HK-2 (cell line): ENCODE results near the gene RALGPS1.

ENCODE experiments used
- DNase-seq: peaks from one replicate; pipeline ENCODE4 v3.0.0-alpha.2; 2018; ENCODE audit not compliant: unreplicated experiment

Gene RALGPS1

DNA sequence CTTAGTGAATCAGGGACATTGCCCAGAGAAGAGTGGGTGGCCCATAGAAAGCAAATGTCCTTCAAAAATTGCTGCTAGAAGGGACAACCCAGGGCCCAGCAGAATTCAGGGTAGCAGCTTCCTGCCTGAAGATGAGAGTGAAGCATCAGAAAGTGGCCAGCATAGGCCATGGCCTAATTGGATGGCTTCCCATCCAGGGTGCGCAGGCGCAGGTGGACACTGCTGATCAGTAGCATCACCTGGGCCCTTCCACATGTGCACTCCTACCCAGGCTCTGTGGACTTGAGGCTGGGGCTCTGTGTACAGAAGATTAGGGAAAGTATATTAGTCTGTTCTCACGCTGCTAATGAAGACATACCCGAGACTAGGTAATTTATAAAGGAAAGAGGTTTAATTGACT is 291.4 kb downstream of the RALGPS1 start:
- no peak for DNase-seq

DNA sequence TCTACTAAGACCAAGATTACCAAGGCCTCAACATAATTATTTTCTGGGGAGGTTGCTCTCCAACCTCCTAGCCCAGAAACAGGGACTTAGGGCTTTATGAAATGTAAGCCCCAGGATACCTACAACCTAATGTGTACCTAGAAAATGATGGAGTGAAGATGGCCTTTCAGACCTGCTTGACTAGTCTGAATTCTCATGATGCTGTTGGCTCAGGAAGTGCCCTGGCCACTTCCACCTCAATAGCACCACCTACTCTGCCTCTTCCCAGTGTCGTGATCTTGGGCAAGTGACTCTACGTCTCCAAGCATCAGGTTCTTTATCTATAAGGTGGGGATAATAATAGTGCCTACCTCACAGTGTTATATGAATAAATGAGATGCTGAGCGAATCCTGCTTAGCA is 292.1 kb downstream of the RALGPS1 start:
- no peak for DNase-seq

DNA sequence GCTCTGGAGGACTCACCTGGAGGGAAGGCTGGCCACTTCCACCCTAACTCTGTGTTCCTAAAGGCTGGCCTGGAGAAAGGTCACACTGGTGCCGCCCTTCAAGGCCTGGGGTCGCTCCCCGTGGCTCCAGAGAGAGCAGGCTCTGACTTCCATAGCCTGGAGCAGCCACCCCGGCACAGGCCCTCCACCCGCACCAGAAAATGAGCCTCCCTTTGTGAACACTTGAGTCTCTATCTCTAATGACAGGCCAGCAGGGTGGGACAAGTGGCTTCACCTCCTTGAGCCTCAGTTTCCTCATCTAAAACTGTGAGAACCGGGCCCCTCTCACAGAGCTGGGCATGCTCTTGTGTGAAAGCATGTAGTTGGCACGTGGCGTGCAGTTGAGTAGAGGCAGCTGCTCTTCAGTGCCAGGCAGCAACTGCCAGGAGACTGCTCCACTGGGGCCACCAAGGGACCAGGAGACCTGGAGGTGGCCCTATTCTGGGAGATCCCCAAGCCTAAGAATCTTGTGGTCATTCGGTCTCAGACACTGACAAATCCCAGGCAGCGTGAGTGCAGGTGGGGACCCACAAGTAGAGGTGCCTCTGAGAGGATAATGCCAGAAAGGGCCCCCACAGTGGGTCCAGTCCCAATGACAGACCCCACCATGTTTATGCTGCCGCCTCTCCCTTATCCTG is 293.3 kb downstream of the RALGPS1 start:
- DNase-seq = no peak

DNA sequence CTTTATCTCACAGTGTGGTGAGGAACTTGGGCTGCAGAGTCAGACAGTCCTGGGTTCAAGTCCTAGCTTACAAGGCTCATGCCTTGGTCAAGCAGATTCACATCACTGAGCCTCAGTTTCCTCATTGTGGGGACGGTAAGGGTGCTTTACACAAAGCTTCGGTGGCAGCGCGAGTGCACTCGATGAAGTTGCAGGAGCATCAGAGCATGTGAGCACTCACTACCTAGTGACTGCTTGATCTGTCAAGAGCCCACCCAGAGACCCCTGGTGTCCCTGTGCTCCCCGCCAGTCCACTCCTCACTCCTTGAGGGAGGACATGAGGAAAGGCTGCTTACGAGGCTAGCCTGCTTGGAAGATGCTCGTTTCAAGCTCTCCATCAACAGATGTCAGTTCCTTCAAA is 293.8 kb downstream of the RALGPS1 start:
- no peak for DNase-seq

DNA sequence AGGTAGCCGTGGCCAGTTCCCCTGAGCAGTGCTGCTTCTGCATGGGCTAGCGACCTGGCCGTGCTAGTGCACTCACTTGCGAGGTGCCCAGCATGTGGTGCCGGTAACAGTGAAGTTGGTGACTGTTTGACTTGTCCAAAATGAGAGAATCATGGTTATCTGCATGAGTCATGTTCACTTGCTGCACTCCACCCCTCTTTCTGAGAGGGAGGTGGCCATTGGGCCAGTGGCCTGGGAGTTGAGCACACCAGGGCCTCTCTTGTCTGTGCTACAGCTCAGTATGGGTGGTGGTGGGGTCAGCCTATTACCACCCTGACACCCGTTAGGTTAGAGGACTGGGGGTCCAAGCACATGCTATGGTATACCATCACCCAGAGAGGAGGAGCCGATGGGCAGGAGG is 294.6 kb downstream of the RALGPS1 start:
- DNase-seq = no peak

DNA sequence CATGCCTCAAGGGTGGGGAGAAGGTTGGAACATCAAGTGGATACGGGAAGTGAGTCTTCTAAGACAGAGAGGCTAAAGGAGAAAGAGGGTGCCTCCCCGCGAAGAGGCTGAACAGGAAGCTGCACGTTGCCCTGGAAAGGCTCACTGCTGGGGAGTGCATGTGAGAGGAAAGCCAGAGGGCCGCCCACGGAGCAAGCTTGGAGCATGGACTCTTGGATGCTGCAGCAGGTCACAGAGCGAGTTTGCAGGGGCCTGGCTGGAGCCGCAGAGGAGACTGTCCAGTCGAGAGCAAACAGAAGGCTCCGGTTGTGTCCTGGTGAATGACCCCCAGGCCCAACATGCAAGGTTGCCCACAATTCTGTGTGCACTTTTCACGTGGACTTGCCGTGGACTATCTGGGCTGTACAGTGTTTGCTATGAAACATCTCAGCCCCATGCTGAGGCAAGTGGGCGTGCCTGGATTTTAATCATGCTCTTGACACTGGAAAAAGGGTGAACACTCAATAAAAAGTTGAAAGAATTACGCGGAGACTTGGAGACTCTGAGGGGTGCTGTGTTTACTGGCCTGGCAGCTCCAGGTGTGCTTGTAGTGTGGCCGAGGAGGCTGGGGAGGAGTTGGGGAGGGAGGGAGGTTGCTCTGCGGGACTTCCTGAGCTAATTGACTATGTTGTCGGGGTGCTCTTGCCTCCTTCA is 295.5 kb downstream of the RALGPS1 start:
- DNase-seq = no peak

DNA sequence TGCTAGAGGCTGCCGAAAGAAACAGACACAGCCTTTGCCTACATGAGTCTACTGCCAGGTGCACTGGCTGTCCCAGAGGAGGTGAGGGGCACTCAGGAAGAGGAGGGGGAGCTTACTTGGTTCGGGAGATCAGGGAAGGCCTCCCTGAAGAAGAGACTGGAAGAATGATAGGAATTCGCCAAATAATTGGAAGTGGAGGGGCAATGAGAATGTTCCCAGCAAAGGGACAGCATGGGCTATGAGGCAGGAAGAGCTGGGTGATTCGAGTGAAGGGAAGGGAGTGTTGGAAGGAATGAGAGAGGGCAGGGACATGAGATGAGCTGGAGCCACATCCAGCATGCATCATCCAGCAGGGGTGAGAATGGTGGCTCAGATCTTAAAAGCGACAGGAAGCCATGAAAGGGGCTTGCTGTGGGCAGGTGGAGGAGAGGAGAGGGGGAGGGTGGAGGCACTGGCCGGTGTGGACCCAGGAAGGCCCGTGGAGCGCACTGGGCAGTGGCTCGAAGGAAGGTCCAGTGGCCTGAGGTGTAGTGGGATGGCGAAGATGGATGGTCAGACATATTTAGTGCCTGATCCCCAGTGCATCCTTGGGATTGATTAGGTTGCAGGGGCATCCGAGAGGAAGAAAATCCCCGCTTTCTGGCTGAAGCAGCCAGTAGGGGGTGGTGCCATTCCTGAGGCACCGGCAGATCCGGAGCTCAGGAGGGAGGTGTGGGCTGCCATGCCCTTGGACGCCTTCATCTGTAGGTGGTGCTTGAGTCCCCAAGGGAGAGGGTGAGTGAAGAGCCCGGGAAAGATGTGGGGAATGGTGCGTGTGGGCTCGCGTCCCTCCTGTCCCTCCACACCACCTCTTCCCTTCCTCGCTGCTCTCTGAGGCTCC is 296.5 kb downstream of the RALGPS1 start:
- DNase-seq = no peak

DNA sequence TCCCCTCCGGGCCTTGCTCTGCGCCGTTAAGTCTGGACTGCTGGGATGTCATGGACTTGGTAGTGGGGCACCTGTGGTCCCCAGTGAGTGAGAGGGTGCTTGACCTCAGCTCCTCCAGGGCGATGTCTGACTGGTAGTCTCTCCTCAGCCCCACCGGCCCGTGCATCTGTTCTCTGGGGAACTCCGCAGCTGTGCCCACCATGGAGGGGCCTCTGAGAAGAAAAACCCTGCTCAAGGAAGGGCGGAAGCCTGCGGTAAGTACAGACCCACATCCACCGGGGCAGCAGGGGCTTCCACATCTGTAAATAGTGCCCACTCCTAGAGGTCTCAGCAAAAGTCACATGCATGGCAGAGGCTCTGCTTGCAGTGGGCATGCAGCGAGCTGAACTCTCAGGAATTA is 297.4 kb downstream of the RALGPS1 start:
- DNase-seq = no peak

DNA sequence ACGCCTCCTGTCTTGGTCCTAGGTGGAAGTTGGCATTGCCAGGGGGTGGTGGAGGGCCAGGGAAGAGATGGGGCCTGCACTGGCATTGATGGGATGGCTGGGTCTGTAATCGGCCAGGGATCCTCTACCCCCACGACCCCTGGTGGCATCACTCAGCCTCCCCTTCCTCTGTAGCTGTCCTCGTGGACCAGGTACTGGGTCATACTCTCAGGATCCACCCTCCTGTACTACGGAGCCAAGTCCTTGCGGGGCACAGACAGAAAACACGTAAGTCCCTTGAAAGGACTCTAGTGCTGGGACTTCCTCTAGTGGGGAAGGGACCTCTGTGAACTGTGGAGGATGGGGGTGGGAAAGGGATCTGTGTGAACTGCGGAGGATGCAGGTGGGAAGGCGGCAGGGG is 297.9 kb downstream of the RALGPS1 start:
- DNase-seq = no peak

DNA sequence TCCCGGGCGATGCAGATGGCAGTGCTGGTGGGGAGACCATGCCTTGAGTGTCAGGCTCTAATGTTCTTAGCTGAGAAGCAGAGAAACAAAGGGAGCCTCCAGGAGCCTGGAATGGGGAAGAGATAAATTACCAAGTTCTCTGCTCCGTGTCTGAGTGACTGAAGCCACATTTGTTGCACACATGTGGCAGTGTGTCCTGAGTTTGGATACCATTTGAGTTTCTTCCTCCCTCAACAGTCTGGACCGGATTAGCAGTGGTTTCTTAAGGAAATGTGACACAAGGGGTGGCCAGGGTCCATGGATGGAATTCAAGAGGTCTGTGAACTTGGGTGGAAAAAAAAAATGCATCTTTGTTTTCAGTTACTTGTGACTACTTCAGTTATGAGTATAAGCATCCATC is 299.3 kb downstream of the RALGPS1 start:
- DNase-seq = no peak

DNA sequence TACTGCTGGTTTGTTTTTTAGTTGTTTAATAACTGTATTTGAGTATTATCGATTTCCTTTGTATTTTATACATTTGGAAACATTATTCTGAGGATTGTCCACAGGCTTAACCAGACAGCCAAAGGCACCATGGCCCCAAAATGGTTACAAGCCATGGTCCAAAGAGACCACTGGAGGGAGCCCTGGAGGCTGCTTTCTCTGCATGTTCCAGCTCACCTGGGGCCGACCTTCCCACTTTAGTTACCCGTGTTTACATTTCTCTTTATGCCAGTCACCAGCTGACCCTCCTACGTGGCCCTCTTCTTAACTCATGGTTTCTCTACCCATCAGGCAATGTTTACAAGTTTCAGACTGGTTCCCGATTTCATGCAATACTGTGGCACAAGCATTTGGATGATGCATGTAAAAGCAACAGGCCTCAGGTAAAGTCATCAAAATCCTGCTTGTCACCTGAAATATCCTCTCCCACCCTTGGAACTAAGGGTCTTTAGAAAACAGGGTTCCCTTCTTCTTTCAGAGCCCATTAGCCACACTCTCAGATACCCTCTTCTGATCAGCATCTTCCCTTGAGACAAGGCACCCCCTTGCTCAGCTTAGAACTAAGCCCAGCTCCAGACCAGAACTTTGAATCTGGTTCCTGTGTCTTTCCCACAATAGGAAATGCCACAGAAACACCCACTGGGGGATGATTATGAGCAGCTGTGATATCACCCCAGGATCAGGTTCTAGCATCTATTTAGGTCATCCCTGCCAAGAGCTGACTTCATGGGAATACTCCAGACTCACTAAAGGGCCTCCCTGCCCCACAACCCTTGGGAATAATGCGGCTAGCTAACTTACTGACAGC is 300.1 kb downstream of the RALGPS1 start:
- peak; percentile 56 for DNase-seq

DNA sequence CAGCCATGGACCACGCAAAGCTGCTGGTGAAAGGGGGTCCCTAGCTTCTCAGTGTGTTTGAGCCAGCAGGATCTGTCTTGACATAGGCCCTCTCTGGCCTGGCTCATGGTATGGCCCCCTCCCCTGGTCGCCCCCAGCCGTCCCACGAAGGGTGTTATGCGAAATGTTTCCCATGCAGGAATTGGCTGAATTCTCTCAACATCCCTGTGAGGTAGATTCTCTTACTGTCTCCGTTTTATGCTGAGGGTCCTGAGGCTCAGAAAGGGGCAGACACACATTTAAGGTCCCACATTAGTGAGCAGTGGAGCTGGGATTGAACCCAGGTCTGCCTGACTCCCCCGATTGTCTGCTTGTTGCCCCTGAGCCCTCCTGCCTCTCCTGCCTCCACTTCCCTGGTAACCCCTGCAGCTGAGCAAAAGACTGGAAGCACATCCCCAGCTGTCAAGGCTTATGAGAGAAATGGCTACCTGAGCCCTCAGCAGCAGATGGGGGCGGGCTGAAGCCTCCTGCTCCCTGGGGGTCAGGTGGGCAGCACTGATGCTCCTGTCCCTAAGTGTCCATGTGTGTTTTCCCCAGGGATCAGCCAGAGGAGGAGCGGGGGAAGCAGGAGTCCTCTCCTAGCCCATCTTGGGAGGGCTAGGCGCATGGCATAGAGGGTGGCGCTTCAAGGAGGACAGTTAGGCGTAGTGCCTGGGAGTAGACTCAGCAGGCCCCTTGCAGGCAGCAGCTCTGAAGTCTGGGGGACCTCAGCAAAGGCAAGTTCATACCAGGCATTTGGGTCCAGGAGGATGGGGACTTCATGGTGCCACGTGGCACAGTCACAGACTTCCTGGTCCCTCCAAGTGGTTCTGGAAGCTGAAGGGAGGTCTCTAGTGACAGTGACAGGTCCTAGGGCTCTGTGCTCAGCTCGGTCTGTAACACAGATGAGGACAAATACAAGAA is 301.0 kb downstream of the RALGPS1 start:
- DNase-seq = no peak

DNA sequence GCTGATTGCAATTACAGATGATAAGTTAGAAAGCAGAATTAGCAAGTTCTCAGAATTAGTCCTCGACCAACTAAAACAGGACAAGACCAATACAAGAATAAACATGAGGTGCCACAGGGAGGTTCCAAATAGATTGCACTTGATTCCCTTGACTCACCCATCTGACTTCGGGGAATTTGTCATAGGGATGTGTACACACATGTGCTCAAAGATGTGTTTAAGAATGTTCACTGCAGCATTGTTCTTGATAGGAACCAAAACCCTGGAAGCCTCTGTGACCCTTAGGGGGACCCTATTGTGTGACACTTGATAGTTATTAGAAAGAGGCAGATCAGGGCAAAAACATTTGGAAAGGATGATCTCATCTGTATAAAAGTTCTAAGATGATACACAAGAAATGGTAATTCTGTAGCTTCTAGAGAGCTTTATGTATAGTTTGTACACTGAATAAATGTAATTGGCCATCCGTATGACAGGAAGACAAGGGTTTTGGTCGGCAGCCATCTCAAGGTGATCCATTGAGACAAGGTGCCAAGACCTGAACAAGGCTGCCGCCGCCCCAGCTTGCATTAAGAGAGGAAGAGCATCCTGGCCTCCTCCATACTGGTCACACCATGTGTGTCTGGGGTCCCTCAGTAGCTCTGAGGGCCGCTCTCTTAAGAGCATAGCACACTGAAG is 301.8 kb downstream of the RALGPS1 start:
- no peak for DNase-seq

DNA sequence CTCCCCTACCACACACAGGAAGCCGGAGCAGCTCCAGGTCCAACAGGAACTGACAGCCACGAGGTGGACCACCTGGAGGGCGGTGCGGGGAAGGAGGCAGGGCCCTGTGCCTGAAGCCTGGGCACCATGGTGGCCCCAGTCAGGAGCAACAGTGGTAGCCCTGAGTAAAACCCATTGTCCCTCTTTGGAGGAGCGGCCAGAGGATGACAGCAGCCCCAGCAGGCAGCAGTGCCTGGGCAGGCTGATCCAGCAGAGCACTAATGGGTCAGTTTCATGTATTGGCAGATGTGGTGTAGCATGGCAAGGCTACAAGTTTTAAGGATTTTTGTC is 302.3 kb downstream of the RALGPS1 start:
- DNase-seq = no peak

DNA sequence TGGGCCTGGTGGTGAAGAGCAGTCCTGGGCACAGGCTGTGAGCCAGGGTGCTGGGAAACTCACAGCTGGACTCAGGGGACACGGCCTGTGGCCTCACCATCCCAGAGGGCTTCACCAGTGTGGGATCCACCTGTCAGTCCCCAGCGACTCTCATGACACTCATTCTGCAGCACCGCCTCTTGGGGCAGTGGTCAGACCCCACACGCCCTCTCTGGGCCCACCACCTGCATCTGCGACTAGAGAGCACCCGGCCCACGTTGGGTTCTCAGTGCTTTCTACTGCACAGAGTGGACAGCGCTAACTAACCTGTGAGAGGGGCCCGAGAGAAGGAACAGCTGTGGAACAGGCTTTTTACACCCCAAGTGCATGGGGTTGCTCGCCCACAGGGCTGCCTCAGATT is 304.2 kb downstream of the RALGPS1 start:
- DNase-seq = no peak

DNA sequence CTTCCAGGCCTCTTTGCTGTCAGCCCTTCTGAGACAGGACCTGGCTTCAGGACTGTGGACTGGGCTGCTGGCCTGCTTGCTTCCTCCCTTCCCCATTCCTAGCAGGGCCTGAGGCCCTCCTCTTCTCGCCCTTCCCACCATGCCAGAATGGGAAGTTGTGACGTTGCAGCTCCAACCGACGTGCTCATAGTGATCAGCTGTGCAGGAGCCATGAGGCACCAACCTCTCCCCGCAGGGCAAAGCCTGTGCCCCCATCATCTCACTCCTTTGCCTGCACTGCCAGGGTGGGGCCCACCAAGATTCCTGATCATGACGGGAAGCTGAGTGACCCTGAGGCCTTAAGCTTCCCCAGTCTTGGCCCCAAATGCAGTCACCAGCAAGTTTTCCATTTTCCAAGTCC is 304.9 kb downstream of the RALGPS1 start:
- no peak for DNase-seq

DNA sequence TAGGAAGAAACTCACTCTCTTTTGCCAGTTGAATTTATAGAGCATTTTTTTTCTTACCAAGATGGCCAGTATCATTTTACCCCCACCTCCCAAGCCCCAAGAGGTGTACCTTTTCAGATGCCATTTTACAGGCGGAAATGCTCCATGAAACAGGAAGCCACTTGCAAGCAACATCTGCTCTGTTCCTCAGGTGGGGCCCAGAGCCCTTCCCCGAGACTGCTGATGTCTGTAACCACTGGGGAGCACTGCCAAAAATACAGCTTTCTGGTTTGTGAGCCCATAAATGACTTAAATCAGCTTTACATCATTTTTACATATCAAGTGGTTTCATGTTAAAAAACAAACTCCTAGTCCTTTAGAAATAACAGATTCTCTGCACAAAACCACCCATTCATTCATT is 307.1 kb downstream of the RALGPS1 start:
- no peak for DNase-seq

DNA sequence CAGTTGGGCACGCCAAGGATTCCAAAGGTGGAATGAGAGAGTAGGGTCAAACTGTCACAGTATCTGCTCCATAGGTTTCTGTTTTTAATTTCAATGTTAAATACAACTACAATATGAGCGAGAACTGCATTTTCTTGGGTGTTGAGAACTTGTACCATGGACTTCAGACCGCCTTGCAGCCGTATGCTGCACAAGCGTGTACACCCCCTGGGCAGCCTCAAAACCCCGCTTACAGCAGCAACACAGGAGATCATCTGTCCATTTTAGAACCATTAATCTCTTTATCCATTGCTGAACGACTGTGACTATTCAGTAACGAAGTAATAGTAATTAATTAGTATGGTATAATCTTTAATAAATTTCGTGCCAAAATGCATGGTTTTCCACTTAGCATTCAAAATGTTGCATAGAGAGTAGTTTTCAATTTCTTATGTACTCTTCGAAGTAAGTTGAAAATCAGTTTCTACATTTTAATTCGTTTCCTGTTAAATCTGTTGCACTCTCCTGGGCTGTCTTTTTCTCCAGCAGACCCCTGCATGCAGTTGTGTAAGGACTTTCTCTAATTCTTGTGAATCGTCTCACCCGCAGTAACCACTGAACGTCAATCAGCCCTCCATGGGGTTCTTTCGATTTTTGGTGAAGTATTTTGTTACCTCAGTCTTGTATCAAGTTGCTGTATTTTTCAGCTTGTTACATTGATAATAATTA is 308.0 kb downstream of the RALGPS1 start:
- no peak for DNase-seq

DNA sequence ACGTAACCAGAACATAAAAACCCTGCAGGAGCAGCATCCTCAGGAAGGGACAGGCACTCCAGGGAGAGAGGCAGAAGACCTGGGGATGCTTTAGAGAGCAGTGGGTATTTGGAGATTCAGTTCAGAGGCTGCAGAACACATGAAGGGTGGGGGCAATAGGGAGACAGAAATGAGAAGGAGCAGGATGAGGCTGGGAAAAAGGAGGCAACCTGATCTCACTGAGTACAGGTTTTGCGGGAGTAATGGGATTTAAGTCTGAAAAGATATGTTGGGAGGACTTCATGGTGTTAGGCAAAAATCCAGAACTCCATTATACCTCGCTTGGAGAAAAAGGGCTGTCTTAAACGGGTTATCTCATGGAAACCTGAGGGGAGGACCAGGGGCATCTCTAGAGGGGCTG is 308.7 kb downstream of the RALGPS1 start:
- DNase-seq = no peak

DNA sequence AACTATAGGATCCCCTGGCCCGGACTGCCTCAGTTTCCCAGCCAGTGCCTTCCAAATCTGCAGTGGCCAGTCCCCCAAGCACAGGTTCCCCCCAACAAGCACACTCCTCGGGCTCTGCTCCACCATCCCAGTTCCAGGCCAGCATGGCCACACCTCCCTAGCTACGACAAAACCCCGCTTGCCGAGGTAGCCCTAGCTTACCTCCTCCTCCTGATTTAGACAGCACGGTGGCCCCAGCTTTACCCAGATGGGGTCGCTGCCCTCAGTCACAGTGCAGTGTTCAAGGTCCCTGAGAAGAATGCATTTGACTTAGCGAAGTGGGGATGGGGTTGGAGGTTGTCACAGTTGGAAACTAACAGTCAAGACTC is 309.2 kb downstream of the RALGPS1 start:
- DNase-seq = no peak
